Stromal cell of bone marrow (primary cell): ENCODE measurements around the gene CRISPLD2.
"Not testable (repeated sequence)": the region's sequence is repeated elsewhere in the genome, so short reads cannot be mapped to it uniquely, and the experiment has no call there.

Experiments used
- DNase-seq: peaks from one replicate; pipeline ENCODE4 v3.0.0-alpha.2; 2012; ENCODE audit warnings: low read depth

CRISPLD2 gene

DNA sequence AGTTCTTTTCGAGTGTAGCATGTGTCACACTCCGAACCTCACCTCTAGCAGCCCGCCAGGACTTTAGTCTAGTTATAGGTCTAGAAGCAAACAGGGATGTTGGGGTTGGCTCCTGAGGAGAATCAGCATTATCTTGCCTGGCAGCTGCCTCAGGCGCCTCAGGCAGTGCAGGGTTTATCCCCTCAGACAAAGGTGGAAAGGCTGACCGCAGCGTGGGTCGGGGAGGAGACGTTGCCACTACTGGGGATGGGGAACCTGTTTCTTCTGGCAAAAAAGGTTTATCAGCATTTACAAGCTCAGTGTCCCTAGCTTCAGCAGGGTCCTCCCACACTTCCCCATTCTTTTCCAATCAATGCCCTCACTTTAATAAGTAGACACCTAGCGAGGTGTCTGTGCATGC, 40.6 kb downstream of the CRISPLD2 start:
- no peak for DNase-seq

DNA sequence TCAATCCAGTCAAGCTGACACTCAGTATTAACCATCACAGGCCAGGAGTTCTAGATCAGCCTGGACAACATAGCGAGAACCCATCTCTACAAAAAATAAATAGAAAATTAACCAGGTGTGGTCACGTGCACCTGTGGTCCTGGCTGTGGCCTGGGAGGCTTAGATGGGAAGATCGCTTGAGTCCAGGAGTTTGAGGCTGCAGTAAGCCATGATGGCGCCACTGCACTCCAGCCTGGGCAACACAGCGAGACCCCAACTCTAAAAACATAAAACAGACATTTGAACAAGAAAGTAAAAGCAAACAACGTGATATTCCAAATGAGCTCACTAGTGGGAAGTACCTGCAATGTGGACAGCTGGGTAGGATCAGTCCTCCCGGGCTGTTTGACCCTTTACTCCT, 41.9 kb downstream of the CRISPLD2 start:
- DNase-seq, result no peak

DNA sequence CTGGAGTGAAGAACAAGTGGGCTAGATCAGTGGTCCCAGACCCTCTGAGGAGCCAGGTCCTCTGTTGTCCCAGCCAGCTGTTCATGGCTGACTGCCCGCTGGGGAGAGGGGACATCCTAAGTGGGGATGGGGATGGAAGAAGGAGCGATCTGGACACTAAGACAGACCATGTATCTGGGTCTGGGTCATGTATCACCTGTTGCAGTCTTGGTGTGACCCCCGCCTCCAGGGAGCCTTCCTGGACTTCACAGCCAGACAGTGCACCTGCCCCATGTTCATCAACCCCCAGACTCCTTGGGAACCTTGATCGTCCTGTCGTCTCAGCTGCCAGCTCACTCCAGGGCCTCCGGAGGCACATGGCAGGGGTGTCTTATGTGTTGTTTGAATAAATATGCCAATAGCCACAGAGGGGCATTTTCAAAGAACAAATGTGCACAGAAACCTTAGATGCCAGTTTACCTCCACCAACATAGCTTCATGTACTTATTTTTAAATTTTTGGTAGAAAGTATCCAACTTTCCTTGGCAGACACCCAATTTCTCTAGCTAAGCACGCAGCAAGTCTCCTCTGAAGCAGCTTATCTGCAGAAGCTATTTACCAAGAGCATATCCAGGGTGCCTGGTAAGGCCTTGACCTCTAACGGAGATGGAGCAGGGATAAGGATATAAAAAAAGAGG, 43.2 kb downstream of the CRISPLD2 start:
- DNase-seq, result no peak

DNA sequence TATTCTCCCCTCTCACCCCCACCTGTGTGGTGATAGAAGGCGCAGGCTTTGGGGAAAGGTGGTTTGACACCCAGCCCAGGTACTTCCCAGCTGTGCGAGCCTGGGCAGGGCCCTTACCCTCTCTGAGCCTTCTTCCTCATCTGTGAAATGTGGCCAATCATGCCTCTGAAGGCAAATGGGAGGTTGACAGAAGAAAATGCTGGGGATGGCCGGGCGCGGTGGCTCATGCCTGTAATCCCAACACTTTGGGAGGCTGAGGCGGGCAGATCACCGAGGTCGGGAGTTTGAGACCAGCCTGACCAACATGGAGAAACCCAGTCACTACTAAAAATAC, 43.7 kb downstream of the CRISPLD2 start:
- DNase-seq, result no peak

DNA sequence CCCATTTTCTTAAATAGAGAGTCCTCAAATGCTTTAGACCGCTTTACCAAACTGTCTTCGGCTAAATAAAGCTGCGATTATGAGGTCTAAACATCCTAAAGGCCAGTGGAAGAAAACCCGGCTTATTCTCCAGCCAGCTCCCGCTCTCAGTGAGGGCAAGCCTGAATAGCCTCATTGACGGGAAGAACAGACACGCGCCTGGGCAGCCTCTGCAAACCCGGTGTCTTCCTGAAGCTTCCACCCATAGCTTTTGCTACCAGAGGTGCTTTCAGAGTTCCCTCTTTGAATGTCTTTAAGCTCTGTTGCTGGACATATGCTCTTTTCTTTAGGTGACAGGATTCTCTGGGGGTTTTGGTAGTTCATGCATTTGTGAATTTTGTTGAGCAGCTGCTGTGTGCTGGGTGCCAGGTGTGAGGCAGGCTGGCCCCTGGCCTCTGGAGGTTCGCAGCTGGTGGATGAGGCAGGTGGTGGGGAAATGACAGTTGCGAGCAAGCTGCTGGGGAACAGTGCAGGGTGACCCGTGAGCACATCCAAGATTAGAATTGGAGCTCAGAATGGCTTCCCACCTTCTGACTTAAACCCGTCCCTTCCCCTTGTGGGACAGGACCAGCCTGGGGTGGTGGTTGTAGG, 44.7 kb downstream of the CRISPLD2 start:
- no peak for DNase-seq

DNA sequence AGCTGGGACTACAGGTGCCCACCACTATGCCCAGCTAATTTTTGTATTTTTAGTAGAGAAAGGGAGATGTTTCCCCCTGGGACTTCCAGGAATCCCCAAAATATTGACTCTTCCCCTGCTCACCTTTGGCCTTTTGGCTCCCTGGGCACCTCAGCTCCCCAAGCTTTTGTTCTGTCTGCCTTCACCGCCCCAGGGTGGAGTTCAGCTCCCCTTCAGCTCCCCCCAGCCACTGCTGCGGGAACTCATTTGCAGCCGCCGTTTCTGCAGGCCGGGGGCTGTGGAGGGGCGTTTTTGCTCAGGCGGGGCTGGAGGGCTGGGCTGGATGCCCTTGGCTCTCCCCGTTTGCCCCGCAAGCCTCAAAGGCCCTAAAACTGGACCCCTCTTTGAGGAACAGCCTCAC, 47.9 kb downstream of the CRISPLD2 start:
- DNase-seq, result no peak

DNA sequence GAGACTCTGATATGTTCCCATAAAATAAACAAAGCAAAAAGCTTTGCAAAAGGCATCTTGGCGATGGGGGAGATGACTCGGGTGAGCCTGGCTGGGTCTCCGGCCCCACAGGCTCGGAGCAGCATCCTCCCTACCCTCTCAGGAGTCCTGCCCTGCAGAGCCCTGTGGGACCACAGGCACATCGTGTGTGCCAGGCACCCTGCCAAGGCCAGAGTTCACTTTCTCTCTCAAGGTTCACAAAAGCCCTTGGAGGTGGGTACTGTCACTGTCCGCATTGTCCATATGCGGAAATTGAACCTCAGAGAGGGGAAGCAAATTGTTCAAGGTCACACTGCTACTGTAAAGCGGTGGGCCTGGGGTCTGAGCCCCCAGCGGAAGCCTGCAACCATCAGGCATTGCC, 48.5 kb downstream of the CRISPLD2 start:
- DNase-seq, result no peak

DNA sequence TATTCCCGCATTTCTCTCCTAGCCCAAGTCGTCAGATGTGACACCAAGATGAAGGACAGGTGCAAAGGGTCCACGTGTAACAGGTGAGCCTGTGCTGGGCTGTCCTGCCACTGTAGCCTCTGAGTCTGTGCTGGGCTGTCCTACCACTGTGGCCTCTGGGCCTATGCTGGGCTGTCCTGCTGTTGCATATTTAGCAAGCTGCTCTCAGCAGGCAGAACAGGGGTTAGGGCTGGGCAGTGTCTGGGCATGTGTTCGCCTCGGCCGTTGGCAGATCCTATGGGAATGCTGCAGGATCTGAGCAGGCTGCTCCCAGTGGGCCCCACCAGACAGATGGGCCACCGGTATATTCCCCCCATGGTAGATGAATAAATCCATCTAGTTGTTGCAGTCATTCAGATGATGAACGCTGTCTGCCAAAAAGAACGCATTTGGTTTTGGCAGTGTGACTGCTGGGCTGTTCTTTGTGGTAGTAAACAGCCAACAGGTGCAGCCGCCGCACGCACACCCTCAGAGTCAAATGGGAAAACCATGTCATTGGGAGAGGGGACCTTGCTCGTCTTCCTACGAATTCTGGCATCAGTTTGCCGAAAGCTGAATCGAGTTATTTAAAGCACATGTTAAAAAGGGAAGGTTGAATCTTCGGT, 49.2 kb downstream of the CRISPLD2 start:
- DNase-seq, result no peak

DNA sequence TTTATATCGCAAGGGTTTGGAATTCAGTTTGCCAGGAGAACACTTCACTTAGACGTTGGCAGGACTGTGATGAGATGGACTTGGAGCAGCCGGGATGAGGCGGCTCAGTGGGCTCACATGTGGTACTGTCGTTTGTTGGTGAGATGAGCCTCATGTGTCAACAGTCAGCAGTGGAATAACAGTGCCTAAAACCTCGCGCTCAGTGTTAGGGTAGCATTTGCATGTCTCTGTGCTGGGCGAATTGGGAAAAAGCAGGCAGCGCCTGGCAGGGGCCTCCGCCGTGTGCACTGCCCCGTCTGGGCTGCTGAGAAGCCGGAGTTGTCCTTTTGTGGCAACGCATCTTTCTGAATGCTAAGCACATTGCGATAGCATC, 49.7 kb downstream of the CRISPLD2 start:
- no peak for DNase-seq

DNA sequence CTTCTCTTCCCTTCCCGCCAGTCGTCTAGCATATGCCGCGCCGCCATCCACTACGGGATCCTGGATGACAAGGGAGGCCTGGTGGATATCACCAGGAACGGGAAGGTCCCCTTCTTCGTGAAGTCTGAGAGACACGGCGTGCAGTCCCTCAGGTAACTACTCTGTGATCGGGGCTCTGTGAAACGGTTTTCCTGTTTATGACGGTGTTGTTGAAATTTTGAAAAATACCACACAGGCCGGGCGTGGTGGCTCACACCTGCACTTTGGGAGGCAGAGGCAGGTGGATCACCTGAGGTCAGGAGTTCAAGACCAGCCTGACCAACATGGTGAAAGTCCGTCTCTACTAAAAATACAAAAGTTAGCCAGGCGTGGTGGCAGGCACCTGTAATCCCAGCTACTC, 53.2 kb downstream of the CRISPLD2 start:
- not testable (repeated sequence) for DNase-seq

DNA sequence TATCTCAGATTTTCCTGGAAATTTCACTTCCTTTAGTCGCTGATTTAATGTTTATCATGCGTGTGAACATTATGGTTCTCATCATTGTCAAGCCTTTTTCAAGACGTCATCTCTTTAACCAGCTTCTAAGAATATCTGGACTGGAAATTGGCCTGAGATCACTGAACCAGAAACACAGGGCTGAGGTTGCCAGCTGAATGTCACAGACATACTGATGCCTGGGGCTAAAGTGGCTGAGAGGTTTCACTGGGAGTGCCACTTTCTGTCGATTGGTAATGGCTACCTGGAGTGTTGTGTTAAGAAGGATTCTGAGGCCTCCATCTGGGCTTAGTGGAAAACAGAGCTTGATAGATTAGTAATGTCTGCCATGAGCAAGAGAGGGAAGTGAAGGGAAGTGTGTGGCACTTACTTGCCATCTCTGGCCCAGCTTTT, 54.2 kb downstream of the CRISPLD2 start:
- DNase-seq, result no peak

DNA sequence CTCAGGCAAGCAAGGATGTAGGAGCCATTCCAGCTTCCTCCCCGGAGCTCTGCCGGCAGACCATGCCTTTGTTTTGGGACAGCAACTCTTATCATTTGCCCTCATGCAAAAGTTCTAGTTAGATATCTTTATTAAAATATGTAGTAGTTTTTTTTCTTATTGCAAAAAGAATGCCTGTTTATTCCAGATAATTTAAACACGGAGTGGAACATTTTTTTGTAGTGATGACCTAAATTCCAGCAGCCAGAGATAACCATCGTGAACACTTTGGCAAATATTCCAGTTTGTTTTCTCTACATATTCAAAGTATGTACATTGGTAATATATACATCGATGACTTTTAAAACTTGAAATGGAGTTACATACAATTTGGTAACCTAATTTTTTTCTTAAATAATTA, 54.8 kb downstream of the CRISPLD2 start:
- DNase-seq, result no peak

DNA sequence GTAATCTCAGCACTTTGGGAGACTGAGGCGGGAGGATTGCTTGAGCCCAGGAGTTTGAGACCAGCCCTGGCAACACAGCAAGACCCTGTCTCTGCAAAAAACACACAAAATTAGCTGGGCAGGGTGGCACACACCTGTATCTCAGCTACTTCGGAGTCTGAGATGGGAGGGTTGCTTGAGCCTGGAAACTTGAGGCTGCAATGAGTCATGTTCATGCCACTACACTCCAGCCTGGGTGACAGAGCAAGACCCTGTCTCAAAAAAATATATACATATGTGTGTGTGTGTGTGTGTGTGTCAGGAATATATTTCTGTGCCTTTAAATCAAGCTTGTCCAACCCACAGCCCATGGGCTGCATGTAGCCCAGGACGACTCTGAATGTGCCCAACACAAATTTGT, 55.2 kb downstream of the CRISPLD2 start:
- DNase-seq, result no peak

DNA sequence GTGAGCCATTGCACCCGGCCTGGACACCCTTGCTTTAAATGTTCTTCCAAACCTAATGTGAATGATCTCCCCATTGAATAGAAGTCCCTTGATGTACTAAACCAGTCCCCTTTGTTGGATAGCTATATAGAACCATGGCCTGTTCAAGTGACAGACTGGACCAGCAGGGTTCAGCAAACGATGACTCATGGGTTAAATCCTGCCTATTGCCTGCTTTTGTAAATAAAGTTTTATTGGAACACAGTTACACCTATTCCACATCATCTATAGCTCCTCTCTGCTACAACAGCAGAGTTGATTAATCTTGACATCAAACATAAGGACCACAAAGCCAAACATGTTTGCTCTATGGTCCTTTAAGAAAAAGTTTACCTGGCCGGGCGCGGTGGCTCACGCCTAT, 56.1 kb downstream of the CRISPLD2 start:
- DNase-seq, result no peak

DNA sequence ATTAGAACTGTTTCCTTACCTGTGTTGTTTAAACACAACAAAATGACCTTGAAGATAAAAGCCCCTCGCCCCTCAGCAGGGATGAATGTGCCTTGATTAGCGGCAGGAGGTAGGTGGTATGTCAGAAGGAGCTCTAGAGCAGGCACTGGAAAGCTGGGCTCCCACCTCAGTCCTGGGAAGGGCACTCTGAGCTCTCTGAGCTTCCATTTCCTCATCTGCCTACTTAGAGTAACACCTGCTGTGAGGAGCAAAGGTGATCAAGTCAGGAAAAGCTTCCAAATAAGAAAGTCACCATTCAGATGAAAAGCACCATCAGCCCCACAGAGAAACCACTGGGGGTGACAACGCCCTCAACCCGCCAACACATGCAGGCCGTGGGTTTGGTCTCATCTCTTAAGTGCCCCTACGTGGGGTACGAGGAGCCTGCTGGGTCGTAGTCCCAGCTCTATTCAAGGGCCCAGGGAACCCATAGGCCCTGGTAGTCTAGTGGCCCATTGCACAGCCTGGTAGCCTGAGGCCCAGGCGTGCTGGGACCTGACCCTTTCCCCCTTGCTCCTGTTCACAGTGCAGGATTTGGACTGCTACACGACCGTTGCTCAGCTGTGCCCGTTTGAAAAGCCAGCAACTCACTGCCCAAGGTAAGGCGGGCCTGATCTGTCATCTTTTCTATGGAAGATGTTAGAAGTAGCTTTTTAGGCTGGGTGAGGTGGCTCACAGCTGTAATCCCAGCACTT, 57.3 kb downstream of the CRISPLD2 start:
- DNase-seq, result no peak

DNA sequence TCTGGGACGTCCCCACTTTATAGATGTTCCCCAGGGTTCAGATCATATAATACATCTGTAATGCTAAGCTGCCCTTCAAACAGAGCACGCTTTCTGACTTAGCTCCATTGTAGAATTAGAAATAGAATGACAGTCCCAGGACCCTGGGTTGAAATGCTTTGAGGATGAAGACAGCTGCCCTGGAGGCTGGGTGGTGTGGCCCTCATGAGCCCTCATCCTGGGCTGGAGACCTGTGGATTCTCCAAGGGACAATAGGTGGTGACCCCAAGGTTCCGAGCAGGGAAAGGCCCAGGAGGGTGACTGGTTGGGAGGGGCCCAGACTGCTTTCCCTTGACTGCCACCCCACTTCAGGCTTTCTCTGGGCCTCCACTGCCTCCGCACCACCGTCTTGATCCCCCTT, 59.0 kb downstream of the CRISPLD2 start:
- DNase-seq, result no peak

DNA sequence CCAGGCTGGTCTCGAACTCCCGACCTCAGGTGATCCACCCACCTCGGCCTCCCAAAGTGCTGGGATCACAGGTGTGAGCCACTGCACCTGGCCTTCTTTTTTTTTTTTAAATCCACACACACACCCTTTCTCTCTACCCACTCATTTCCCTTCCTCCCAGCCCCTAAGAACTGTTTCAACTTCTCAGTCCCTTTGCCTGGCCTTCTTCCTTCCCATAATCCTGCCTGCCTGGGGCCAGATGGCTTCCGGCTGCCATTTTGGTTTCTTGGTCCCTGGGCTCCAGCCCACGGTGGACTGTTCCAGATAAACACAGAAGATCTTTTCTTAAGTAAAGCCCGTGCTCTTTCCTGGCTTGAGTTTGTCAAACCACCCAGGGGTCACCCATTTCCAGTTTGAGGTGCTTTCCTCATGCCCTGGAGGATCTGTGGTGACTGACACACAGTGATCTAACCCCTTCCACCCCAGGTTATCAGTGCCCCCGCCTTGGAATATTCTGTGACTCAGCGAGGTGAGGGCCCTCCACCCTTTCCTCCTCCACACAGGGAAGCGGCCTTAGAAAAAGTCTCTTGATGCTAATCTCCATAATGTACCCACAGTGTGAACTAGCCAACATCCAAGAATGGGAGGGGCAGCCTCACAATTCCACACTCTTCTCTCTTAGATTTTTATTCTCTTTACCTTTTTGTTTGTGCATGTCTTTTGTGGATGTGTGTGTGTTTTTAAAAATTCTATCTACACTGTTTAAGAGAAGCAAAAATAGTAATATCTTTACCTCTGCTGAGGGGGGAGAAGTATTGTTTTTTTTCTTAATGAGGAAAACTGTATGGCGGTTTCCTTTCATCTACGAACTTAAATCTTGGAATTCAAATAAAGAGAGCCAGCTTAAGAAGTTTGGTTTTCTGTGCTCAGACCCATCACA, 60.0 kb downstream of the CRISPLD2 start:
- DNase-seq, result no peak

DNA sequence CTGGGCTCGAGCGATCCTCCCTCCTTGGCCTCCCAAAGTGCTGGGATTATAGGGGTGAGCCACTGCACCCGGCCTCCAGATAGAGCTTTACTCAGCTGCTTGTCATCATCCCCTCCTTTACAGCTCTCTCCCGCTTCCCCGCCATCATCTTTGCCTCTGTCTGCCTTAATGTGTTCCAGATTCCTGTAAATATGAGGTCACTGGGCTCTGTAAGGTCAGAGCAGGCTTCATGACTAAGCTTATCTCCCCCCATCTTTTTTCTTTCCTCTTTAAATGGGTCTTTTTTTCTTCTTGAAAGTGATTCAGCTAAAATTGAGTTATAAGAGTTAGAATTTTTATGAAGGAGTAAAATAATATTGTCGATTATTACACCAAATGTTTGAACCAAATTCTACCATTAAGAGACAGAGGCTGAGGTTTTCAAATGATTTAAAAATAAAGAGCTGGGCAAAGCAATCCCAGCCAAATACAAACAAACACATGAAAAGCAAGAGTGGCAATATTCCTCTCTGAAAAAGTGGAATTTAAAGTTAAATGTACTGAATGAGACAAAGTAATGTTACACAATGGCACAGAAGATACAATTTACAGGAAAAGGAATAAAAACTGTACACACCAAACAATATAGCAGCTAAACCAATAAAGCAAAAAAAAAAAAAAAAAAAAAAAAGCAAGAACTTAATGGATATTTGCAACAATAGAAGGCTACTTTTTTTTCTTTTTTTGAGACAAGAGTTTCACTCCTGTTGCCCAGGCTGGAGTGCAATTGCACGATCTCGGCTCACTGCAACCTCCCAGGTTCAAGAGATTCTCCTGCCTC, 62.1 kb downstream of the CRISPLD2 start:
- DNase-seq, result peak; percentile 95

DNA sequence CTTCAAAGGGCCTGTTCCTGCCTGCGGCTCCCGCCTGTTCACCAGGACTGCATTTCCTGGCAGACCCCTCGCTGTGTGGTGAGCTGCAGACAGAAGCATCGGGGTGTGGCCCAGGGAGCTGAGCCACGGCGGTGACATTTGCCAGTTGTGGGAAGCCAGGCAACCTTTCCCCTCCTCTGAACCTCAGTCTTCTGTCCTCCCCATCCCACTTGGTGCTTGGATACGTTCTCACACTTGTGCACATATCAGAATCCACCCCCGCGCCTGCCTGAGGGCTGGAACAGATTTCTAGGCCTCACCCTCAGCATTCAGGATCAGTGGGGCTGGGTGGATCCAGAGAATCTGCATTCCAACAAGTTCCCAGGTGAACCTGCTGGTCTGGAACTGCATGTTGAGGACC, 63.5 kb downstream of the CRISPLD2 start:
- DNase-seq, result no peak

DNA sequence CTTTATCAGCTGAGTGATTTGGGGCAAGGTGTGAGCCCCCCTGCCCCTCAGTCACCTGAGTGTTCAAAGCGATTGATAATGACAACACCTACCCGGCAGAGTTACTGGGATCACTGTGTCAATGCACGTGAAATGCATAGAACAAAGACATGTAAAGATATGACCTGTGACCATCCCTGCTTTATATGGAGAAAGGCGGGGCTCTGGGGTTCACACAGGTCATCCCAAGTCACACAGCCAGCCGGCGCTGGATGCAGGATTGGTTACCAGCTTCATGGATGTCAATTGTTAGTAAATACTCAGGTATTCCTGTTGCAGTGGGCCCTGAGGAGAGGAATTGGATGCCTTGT, 64.4 kb downstream of the CRISPLD2 start:
- DNase-seq, result no peak
